Ovary (tissue), 3 donors: ENCODE results near the gene TUBA1B.

ENCODE experiments used
- EP300 ChIP-seq: sonication (generic); formaldehyde crosslinking; IDR thresholded peaks from one replicate; pipeline ENCODE4 v1.6.1; 2017; ENCODE audit warnings: antibody characterized with exemption
- POLR2A ChIP-seq: fragments of 450-650 bp; IDR thresholded peaks from one replicate; pipeline ENCODE4 v1.6.1; 2017; ENCODE audit warnings: antibody characterized with exemption, mild to moderate bottlenecking, moderate library complexity
- TF ChIP-seq, protein P1 (sequence below), 3 donors: fragments of 450-650 bp in 2 of 3; fragments of 200-600 bp in 1 of 3; IDR thresholded peaks; one replicate each; pipeline versions ENCODE4 v1.5.1 to v1.8.0; 2016 to 2022; ENCODE audit warnings: antibody characterized with exemption in 3 of 3, mild to moderate bottlenecking in 1 of 3
- donor health status: DM: no; HTN: no; CAD: no.

DNA sequence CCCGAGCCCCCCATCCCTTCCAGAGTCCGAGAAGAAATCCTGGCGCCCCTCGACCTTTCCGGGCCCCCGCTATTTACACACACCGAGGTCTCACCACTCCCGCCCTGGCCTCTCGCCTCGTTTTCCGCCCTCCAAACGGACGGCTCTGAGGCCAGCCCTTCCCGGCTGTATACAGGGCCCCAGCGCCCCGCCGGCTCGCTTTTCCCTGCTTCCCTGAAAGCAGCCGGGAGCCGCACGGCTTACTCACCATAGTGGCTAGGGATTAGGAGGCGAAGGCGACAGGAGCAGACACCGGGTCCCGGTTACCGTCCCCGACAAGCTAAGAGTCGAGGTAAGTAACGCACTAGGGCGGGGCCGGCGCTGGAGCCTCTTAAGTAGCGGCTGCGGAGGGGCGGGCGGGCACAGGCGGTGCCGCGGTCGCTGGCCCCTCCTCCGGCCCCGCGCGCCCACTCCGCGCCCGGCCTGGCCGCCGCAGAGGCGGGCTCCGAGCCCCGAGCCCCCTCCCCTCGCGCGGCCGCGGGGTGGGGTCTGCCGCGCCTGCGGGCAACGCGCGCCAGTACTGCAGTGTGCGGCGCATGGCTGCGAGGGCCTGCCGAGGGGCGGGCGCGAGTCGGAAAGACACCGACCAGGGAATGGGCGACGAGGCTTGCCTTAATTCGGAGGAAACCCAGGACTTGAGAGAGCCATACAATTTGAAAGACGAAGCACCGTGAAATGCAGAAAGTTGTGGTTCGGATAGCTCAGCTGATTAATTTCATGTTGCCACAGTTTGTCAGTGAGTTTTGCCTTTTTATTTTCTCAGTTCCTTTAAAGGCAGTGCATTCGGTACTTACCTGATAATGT is at the start of gene TUBA1B:
- TF ChIP-seq, protein P1, sequence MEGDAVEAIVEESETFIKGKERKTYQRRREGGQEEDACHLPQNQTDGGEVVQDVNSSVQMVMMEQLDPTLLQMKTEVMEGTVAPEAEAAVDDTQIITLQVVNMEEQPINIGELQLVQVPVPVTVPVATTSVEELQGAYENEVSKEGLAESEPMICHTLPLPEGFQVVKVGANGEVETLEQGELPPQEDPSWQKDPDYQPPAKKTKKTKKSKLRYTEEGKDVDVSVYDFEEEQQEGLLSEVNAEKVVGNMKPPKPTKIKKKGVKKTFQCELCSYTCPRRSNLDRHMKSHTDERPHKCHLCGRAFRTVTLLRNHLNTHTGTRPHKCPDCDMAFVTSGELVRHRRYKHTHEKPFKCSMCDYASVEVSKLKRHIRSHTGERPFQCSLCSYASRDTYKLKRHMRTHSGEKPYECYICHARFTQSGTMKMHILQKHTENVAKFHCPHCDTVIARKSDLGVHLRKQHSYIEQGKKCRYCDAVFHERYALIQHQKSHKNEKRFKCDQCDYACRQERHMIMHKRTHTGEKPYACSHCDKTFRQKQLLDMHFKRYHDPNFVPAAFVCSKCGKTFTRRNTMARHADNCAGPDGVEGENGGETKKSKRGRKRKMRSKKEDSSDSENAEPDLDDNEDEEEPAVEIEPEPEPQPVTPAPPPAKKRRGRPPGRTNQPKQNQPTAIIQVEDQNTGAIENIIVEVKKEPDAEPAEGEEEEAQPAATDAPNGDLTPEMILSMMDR (IDR thresholded peaks at IDR 0.05) = peak in 1 of 3 donors; percentile 36
- TF ChIP-seq POLR2A = peak; percentile 90
- no peak for TF ChIP-seq EP300
